Osteocyte (in vitro differentiated cells): ENCODE measurements around the gene DLEC1. TPM values are rescaled to one million over a fixed set of nuclear protein-coding genes. Genes with fewer than 3 reads are reported as not detected.

Experiments used
- DNase-seq: peaks from one replicate; pipeline ENCODE4 v3.0.0; 2021; ENCODE audit warnings: mixed read lengths; ENCODE audit not compliant: unreplicated experiment; ENCODE audit errors: extremely low spot score
- H3K27ac Mint-ChIP-seq: one replicate; pipeline ENCODE4 v1.8.0; 2021; ENCODE audit warnings: mild to moderate bottlenecking, mixed read lengths; ENCODE audit not compliant: unreplicated experiment
- H3K27me3 Mint-ChIP-seq: one replicate; pipeline ENCODE4 v1.8.0; 2021; ENCODE audit warnings: mixed read lengths; ENCODE audit not compliant: unreplicated experiment
- H3K36me3 Mint-ChIP-seq: one replicate; pipeline ENCODE4 v1.8.0; 2021; ENCODE audit warnings: mixed read lengths; ENCODE audit not compliant: unreplicated experiment
- H3K4me1 Mint-ChIP-seq: one replicate; pipeline ENCODE4 v1.8.0; 2021; ENCODE audit warnings: mixed read lengths; ENCODE audit not compliant: unreplicated experiment
- H3K4me3 Mint-ChIP-seq: one replicate; pipeline ENCODE4 v1.8.0; 2021; ENCODE audit warnings: mild to moderate bottlenecking, moderate library complexity, mixed read lengths; ENCODE audit not compliant: unreplicated experiment
- H3K9me3 Mint-ChIP-seq: one replicate; pipeline ENCODE4 v1.8.0; 2021; ENCODE audit warnings: mixed read lengths; ENCODE audit not compliant: unreplicated experiment
- CTCF ChIP-seq: fragments of 200-600 bp; sonication (generic); IDR thresholded peaks from 2 replicates; pipeline ENCODE4 v1.5.0; 2021; ENCODE audit warnings: antibody characterized with exemption, mild to moderate bottlenecking, moderate library complexity
- total RNA-seq: library from RNA; stranded (reverse); gene quantifications from 2 replicates; pipeline ENCODE4 v1.2.1, GENCODE V29; 2021

The DLEC1 gene
- total RNA-seq, 1 donor from 2014 or later = 0.62 TPM

- no peaks in the 10 kb centered on the region for H3K4me1 Mint-ChIP-seq
- no peak for DNase-seq
- peaks cover 2% of the 10 kb centered on the region for H3K36me3 Mint-ChIP-seq
- H3K27me3 Mint-ChIP-seq = peaks cover 64% of the 10 kb centered on the region
- H3K27ac Mint-ChIP-seq = no peak overlapping the region
- TF ChIP-seq CTCF = no peak
- H3K4me3 Mint-ChIP-seq = no peak overlapping the region
- H3K9me3 Mint-ChIP-seq = peaks cover 20% of the 10 kb centered on the region
These were observed 63.4 kb downstream of the DLEC1 start for GRCh38 chr3:38102444-38102814.

- Mint-ChIP-seq H3K9me3 (peaks cover 20% of the 10 kb centered on the region), H3K4me1 (no peaks in the 10 kb centered on the region), H3K27ac (no peak overlapping the region), H3K27me3 (peaks cover 42% of the 10 kb centered on the region), H3K36me3 (peaks cover 2% of the 10 kb centered on the region), H3K4me3 (no peak overlapping the region)
- no peak for TF ChIP-seq CTCF
- DNase-seq = no peak
These were observed 66.5 kb downstream of the DLEC1 start for GRCh38 chr3:38105525-38105924.

- peaks cover 2% of the 10 kb centered on the region for H3K36me3 Mint-ChIP-seq
- H3K27ac Mint-ChIP-seq = no peak overlapping the region
- H3K27me3 Mint-ChIP-seq = peaks cover 24% of the 10 kb centered on the region
- no peak for TF ChIP-seq CTCF
- H3K4me1 Mint-ChIP-seq = no peaks in the 10 kb centered on the region
- no peak for DNase-seq
- H3K4me3 Mint-ChIP-seq = no peak overlapping the region
- H3K9me3 Mint-ChIP-seq = peaks cover 20% of the 10 kb centered on the region
These were observed 69.1 kb downstream of the DLEC1 start for GRCh38 chr3:38107911-38108648.

GRCh38 chr3:38108649-38109579, 69.9 kb downstream of the DLEC1 start:
- TF ChIP-seq CTCF = no peak
- no peak for DNase-seq
- Mint-ChIP-seq H3K4me3 (no peak overlapping the region), H3K36me3 (peaks cover 2% of the 10 kb centered on the region), H3K4me1 (no peaks in the 10 kb centered on the region), H3K9me3 (peaks cover 16% of the 10 kb centered on the region), H3K27me3 (peaks cover 16% of the 10 kb centered on the region), H3K27ac (no peak overlapping the region)
